Bone marrow (tissue), 2 donors: Measurements from ENCODE around the gene STX16.

ENCODE experiments used
- DNase-seq, 2 donors: peaks; one replicate each; lab custom pipeline; 2025; lab: John Stamatoyannopoulos, UW

The STX16 gene

GRCh38 chr20:58675641-58676040, 24.6 kb downstream of the STX16 start:
- DNase-seq, result no peak

- no peak for DNase-seq
Measured at GRCh38 chr20:58676161-58676560, 25.1 kb downstream of the STX16 start.

GRCh38 chr20:58677079-58677604, 26.1 kb downstream of the STX16 start:
- DNase-seq, result no peak

GRCh38 chr20:58677808-58678207, 26.7 kb downstream of the STX16 start:
- no peak for DNase-seq

GRCh38 chr20:58678806-58679205, 27.7 kb downstream of the STX16 start:
- DNase-seq, result no peak

- DNase-seq, result no peak
Measured at GRCh38 chr20:58682656-58683531, 31.8 kb downstream of the STX16 start.

- DNase-seq, result no peak
Measured at GRCh38 chr20:58684291-58684690, 33.2 kb downstream of the STX16 start.

- no peak for DNase-seq
Measured at GRCh38 chr20:58685988-58686387, 34.9 kb downstream of the STX16 start.

GRCh38 chr20:58688414-58688813, 37.3 kb downstream of the STX16 start:
- DNase-seq, result no peak

- no peak for DNase-seq
Measured at GRCh38 chr20:58688840-58689239, 37.8 kb downstream of the STX16 start.

- DNase-seq, result no peak
Measured at GRCh38 chr20:58690396-58691135, 39.5 kb downstream of the STX16 start.

GRCh38 chr20:58691773-58692578, 40.9 kb downstream of the STX16 start:
- DNase-seq, result peak in 1 of 2 donors; percentile 57

GRCh38 chr20:58692579-58693225, 41.6 kb downstream of the STX16 start, which contains the start of gene NPEPL1:
NPEPL1 (plus strand) TSS chr20:58692800; CDS start chr20:58692901, 101 bp downstream.
- peak in 1 of 2 donors; percentile 12 for DNase-seq

GRCh38 chr20:58693226-58694006, 42.3 kb downstream of the STX16 start:
- peak in 1 of 2 donors; percentile 10 for DNase-seq

GRCh38 chr20:58694241-58695083, 43.4 kb downstream of the STX16 start:
- no peak for DNase-seq

- no peak for DNase-seq
Measured at GRCh38 chr20:58695084-58695722, 44.1 kb downstream of the STX16 start.

- DNase-seq, result no peak
Measured at GRCh38 chr20:58695895-58696375, 44.9 kb downstream of the STX16 start.

GRCh38 chr20:58696411-58696961, 45.4 kb downstream of the STX16 start:
- DNase-seq, result no peak
